ENCODE data around the gene DYSF.
A peak's percentile ranks its signal among the peaks of the same experiment; 100 is the strongest.

Gene DYSF

GRCh38 chr2:71544919-71545571, 91.7 kb downstream of the DYSF start:
- Histone ChIP-seq H3K9me2 (replicated peaks; ENCODE audit: control insufficient read depth, low read length) (no peaks in the 10 kb centered on the region), H3K36me3 (ENCODE audit: control insufficient read depth, low read length) (no peaks in the 10 kb centered on the region), H3K4me2 (ENCODE audit: low read length) (peak overlapping the region; percentile 71), H3K27me3 (ENCODE audit: control insufficient read depth, low read length) (no peaks in the 10 kb centered on the region), H3K4me3 (ENCODE audit: low read length) (peak overlapping the region; percentile 55), H3F3A (ENCODE audit: control insufficient read depth, insufficient read depth) (no peaks in the 10 kb centered on the region), H3K27ac (ENCODE audit: low read depth, low read length) (no peak overlapping the region), H3K4me1 (ENCODE audit: control insufficient read depth, low read length) (peaks cover 6% of the 10 kb centered on the region), H3K9me3 (ENCODE audit: control insufficient read depth, insufficient read depth, low read length) (no peaks in the 10 kb centered on the region), H3K79me2 (ENCODE audit: control insufficient read depth, low read length) (no peaks in the 10 kb centered on the region), H4K20me1 (ENCODE audit: control insufficient read depth, insufficient read depth, low read depth, low read length) (no peaks in the 10 kb centered on the region)
- TF ChIP-seq EZH2phosphoT487 (IDR thresholded peaks at IDR 0.05; ENCODE audit: borderline replicate concordance, low read length), result no peak
- TF ChIP-seq CTCF (IDR thresholded peaks at IDR 0.05; ENCODE audit: low read depth, low read length, poor library complexity, severe bottlenecking), result no peak

GRCh38 chr2:71545572-71546274, 92.4 kb downstream of the DYSF start:
- Histone ChIP-seq H3K9me3 (ENCODE audit: control insufficient read depth, insufficient read depth, low read length) (no peaks in the 10 kb centered on the region), H3K4me3 (ENCODE audit: low read length) (peak overlapping the region; percentile 55), H3F3A (ENCODE audit: control insufficient read depth, insufficient read depth) (no peaks in the 10 kb centered on the region), H3K27ac (ENCODE audit: low read depth, low read length) (no peak overlapping the region), H3K9me2 (replicated peaks; ENCODE audit: control insufficient read depth, low read length) (no peaks in the 10 kb centered on the region), H4K20me1 (ENCODE audit: control insufficient read depth, insufficient read depth, low read depth, low read length) (no peaks in the 10 kb centered on the region), H3K4me1 (ENCODE audit: control insufficient read depth, low read length) (peaks cover 6% of the 10 kb centered on the region), H3K79me2 (ENCODE audit: control insufficient read depth, low read length) (no peaks in the 10 kb centered on the region), H3K36me3 (ENCODE audit: control insufficient read depth, low read length) (no peaks in the 10 kb centered on the region), H3K4me2 (ENCODE audit: low read length) (peak overlapping the region; percentile 71), H3K27me3 (ENCODE audit: control insufficient read depth, low read length) (no peaks in the 10 kb centered on the region)
- TF ChIP-seq EZH2phosphoT487 (IDR thresholded peaks at IDR 0.05; ENCODE audit: borderline replicate concordance, low read length) (no peak), CTCF (IDR thresholded peaks at IDR 0.05; ENCODE audit: low read depth, low read length, poor library complexity, severe bottlenecking) (peak; percentile 90)

GRCh38 chr2:71546275-71546638, 92.9 kb downstream of the DYSF start:
- no peaks in the 10 kb centered on the region for H3K79me2 ChIP-seq (ENCODE audit: control insufficient read depth, low read length)
- no peak for TF ChIP-seq EZH2phosphoT487 (IDR thresholded peaks at IDR 0.05; ENCODE audit: borderline replicate concordance, low read length)
- TF ChIP-seq CTCF (IDR thresholded peaks at IDR 0.05; ENCODE audit: low read depth, low read length, poor library complexity, severe bottlenecking), result no peak
- no peaks in the 10 kb centered on the region for H3F3A ChIP-seq (ENCODE audit: control insufficient read depth, insufficient read depth)
- no peak overlapping the region for H3K4me2 ChIP-seq (ENCODE audit: low read length)
- no peak overlapping the region for H3K4me3 ChIP-seq (ENCODE audit: low read length)
- no peaks in the 10 kb centered on the region for H3K27me3 ChIP-seq (ENCODE audit: control insufficient read depth, low read length)
- no peak overlapping the region for H3K27ac ChIP-seq (ENCODE audit: low read depth, low read length)
- no peaks in the 10 kb centered on the region for H3K9me2 ChIP-seq (replicated peaks; ENCODE audit: control insufficient read depth, low read length)
- H4K20me1 ChIP-seq (ENCODE audit: control insufficient read depth, insufficient read depth, low read depth, low read length), result no peaks in the 10 kb centered on the region
- H3K36me3 ChIP-seq (ENCODE audit: control insufficient read depth, low read length), result no peaks in the 10 kb centered on the region
- H3K9me3 ChIP-seq (ENCODE audit: control insufficient read depth, insufficient read depth, low read length), result no peaks in the 10 kb centered on the region
- peaks cover 6% of the 10 kb centered on the region for H3K4me1 ChIP-seq (ENCODE audit: control insufficient read depth, low read length)
